Measurements from ENCODE around the gene HS3ST1.

Gene HS3ST1

DNA sequence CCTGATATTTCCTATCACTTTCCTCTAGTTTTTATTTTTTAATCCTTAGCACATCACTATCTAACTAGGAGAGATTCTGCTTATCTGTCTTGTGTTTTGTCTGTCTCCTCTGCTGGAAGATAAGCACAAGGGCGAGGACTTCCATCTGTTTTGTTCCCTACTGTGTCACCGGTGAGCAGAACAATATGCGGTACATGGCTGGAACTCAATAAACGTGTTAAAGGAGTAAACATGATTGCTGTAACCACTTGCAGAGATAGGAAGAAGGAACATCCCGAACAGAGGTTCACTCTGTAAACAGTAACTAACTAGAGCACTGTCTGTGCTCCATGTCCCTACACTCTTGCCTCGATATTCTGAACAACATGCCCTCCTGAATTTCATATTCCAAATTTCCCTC, 5.2 kb downstream of the HS3ST1 start:
- H3K4me1 ChIP-seq, result peaks cover 7 to 20% (median 17%) of the 10 kb centered on the region in 4 donors
- no peaks in the 10 kb centered on the region for H3K27me3 ChIP-seq
- no peaks in the 10 kb centered on the region for H3K36me3 ChIP-seq
- no peak overlapping the region for H3K4me3 ChIP-seq
- DNase-seq, result no peak
- H3K27ac ChIP-seq, result no peak overlapping the region
- intact Hi-C loops (cut with DNase I; ENCODE audit: low total_unique reads), result loop anchor here (10.0 kb wide), 1 partner anchor 839 kb away; no protein-coding TSS in a partner anchor
- H3K9me3 ChIP-seq, result no peaks in the 10 kb centered on the region
- TF ChIP-seq, protein P1, sequence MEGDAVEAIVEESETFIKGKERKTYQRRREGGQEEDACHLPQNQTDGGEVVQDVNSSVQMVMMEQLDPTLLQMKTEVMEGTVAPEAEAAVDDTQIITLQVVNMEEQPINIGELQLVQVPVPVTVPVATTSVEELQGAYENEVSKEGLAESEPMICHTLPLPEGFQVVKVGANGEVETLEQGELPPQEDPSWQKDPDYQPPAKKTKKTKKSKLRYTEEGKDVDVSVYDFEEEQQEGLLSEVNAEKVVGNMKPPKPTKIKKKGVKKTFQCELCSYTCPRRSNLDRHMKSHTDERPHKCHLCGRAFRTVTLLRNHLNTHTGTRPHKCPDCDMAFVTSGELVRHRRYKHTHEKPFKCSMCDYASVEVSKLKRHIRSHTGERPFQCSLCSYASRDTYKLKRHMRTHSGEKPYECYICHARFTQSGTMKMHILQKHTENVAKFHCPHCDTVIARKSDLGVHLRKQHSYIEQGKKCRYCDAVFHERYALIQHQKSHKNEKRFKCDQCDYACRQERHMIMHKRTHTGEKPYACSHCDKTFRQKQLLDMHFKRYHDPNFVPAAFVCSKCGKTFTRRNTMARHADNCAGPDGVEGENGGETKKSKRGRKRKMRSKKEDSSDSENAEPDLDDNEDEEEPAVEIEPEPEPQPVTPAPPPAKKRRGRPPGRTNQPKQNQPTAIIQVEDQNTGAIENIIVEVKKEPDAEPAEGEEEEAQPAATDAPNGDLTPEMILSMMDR (IDR thresholded peaks at IDR 0.05), result no peak

DNA sequence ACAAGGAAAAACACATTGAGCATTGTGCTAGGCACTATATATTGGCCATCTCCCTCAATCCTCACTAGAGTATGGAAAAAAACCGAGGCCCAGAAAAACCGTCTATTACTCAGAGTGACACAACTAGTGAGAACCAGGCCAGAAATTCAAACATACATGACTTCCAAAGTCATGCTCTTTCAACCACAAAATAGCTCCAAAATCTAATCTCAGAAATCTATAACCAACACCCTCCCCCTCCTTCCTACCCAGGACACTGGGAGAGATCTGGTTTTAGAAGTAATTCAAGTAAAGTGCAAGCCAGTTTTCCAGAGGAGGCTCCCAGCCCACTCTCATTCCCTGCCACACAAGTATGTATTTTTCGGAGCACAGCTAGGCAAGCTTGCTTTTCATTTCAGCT, 7.6 kb downstream of the HS3ST1 start:
- Histone ChIP-seq H3K4me1 (no peaks in the 10 kb centered on the region), H3K4me3 (no peak overlapping the region), H3K27ac (no peak overlapping the region), H3K27me3 (no peaks in the 10 kb centered on the region), H3K36me3 (no peaks in the 10 kb centered on the region), H3K9me3 (no peaks in the 10 kb centered on the region)
- no peak for DNase-seq
- TF ChIP-seq, protein P1 (IDR thresholded peaks at IDR 0.05), result no peak
- intact Hi-C loops (cut with DNase I; ENCODE audit: low total_unique reads), result loop anchor here (10.0 kb wide), 1 partner anchor 836 kb away; no protein-coding TSS in a partner anchor

DNA sequence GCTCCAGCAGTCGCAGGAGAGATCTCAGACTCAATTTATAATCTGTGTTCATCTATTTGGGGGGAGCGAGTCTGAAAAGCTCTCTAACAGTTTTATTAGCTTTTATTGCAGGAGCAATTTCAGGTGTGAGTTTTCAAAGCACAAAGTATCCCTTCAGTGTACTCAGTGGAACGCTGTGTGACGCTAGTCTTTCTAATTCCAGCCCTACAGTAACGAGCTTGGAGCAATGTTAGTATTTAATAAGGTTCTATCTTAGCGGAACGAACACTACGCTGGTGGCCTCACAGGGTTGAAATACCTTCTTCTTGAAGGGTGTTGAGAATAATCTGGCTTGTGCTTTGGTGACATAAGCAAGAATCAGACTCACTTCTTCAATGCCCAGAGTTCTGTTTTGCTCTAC, 8.4 kb downstream of the HS3ST1 start:
- H3K4me1 ChIP-seq, result no peaks in the 10 kb centered on the region
- H3K27ac ChIP-seq, result no peak overlapping the region
- H3K36me3 ChIP-seq, result no peaks in the 10 kb centered on the region
- intact Hi-C loops (cut with DNase I; ENCODE audit: low total_unique reads), result loop anchor here (10.0 kb wide), 1 partner anchor 836 kb away; no protein-coding TSS in a partner anchor
- DNase-seq, result no peak
- no peaks in the 10 kb centered on the region for H3K9me3 ChIP-seq
- TF ChIP-seq, protein P1 (IDR thresholded peaks at IDR 0.05), result no peak
- no peaks in the 10 kb centered on the region for H3K27me3 ChIP-seq
- H3K4me3 ChIP-seq, result no peak overlapping the region

DNA sequence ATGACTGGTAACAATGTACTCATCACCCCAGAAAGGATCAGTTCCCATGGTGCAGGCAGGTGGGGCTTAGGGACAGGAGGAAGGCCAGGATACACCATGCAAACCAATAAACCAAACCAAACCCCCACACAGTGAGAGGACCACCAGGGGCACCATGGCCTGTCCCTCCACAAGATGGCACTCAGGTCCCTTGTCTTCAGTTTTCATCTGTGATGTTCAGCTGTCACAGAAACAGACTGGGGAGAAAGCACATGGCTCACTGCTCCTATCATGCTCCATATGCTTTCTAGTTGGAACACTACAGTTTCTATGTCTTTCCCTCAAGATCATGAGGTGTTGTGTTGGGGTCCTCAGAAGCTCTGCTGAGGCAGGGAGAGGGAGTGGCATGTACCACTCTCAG, 10.1 kb downstream of the HS3ST1 start:
- no peaks in the 10 kb centered on the region for H3K36me3 ChIP-seq
- TF ChIP-seq, protein P1 (IDR thresholded peaks at IDR 0.05), result no peak
- H3K4me3 ChIP-seq, result no peak overlapping the region
- intact Hi-C loops (cut with DNase I; ENCODE audit: low total_unique reads), result no loop called here
- H3K27me3 ChIP-seq, result no peaks in the 10 kb centered on the region
- DNase-seq, result no peak
- no peak overlapping the region for H3K27ac ChIP-seq
- H3K4me1 ChIP-seq, result no peaks in the 10 kb centered on the region
- no peaks in the 10 kb centered on the region for H3K9me3 ChIP-seq

DNA sequence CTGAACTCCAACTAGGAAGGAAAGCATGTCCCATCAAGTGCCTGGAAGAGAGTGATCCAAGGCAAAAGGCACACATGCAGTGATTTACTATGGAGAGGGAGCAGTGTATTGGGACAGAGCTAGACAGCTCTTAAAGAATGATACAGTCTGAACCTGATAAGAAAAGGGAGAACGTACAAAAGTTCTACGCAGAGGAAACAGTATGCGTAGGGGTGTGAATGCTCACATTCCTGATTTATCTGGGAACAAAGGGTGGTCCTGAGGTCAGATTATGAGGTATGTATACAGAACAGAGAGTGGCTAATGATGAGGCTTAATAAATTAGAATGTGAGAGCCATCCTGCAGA, 12.0 kb downstream of the HS3ST1 start:
- H3K4me1 ChIP-seq, result no peaks in the 10 kb centered on the region
- DNase-seq, result no peak
- no peaks in the 10 kb centered on the region for H3K36me3 ChIP-seq
- no peaks in the 10 kb centered on the region for H3K27me3 ChIP-seq
- H3K27ac ChIP-seq, result no peak overlapping the region
- TF ChIP-seq, protein P1 (IDR thresholded peaks at IDR 0.05), result no peak
- no peaks in the 10 kb centered on the region for H3K9me3 ChIP-seq
- no peak overlapping the region for H3K4me3 ChIP-seq
- intact Hi-C loops (cut with DNase I; ENCODE audit: low total_unique reads), result no loop called here

Measured in tibial artery (tissue), 4 donors.